ENCODE results near the gene FSIP1. TPM values are rescaled to one million over a fixed set of nuclear protein-coding genes. Genes with fewer than 3 reads are reported as not detected.

Gene FSIP1
- total RNA-seq, 2 experiments from 2014 or later = 0.51 to 0.61 TPM

- POLR2A ChIA-PET = no interaction called here
- CTCF ChIA-PET = no interaction called here
These were observed 190.1 kb downstream of the FSIP1 start for GRCh38 chr15:39592500-39592899.

- POLR2A ChIA-PET = no interaction called here
- CTCF ChIA-PET = interaction anchor here (0.7 kb wide), 1 partner anchor 165 kb away, joined by 3 read pairs; no protein-coding TSS in a partner anchor
These were observed 190.7 kb downstream of the FSIP1 start for GRCh38 chr15:39591896-39592315.

- ChIA-PET CTCF (interaction anchor here (0.7 kb wide), 1 partner anchor 165 kb away, joined by 3 read pairs; no protein-coding TSS in a partner anchor), POLR2A (no interaction called here)
These were observed 191.3 kb downstream of the FSIP1 start for GRCh38 chr15:39591141-39591895.

- ChIA-PET POLR2A (no interaction called here), CTCF (no interaction called here)
These were observed 192.6 kb downstream of the FSIP1 start for GRCh38 chr15:39589815-39590644.

- ChIA-PET CTCF (no interaction called here), POLR2A (no interaction called here)
These were observed 193.3 kb downstream of the FSIP1 start for GRCh38 chr15:39589193-39589814.

- ChIA-PET CTCF (no interaction called here), POLR2A (no interaction called here)
These were observed 194.0 kb downstream of the FSIP1 start for GRCh38 chr15:39588531-39589192.

GRCh38 chr15:39587731-39588530, 194.7 kb downstream of the FSIP1 start:
- POLR2A ChIA-PET = interaction anchor here (0.7 kb wide), 1 partner anchor 314 kb away, joined by 3 read pairs; no protein-coding TSS in a partner anchor
- CTCF ChIA-PET = interaction anchor here (0.9 kb wide), 1 partner anchor 35 kb away, joined by 3 read pairs; no protein-coding TSS in a partner anchor

- CTCF ChIA-PET = interaction anchor here (0.9 to 1.3 kb wide), 2 partner anchors 36 to 170 kb away, joined by 3 read pairs; no protein-coding TSS in a partner anchor
- POLR2A ChIA-PET = no interaction called here
These were observed 195.4 kb downstream of the FSIP1 start for GRCh38 chr15:39587096-39587721.

- ChIA-PET CTCF (interaction anchor here (0.9 to 1.3 kb wide), 2 partner anchors 37 to 170 kb away, joined by 3 read pairs; no protein-coding TSS in a partner anchor), POLR2A (no interaction called here)
These were observed 196.1 kb downstream of the FSIP1 start for GRCh38 chr15:39586387-39587095.

- CTCF ChIA-PET = interaction anchor here (1.3 kb wide), 1 partner anchor 171 kb away, joined by 3 read pairs; no protein-coding TSS in a partner anchor
- POLR2A ChIA-PET = no interaction called here
These were observed 196.8 kb downstream of the FSIP1 start for GRCh38 chr15:39585871-39586301.

GRCh38 chr15:39585389-39585841, 197.2 kb downstream of the FSIP1 start:
- ChIA-PET CTCF (no interaction called here), POLR2A (no interaction called here)

- CTCF ChIA-PET = interaction anchor here (1.9 kb wide), 1 partner anchor 171 kb away, joined by 5 read pairs; no protein-coding TSS in a partner anchor
- POLR2A ChIA-PET = no interaction called here
These were observed 197.8 kb downstream of the FSIP1 start for GRCh38 chr15:39584662-39585388.

- ChIA-PET CTCF (interaction anchor here (1.9 kb wide), 1 partner anchor 172 kb away, joined by 5 read pairs; no protein-coding TSS in a partner anchor), POLR2A (no interaction called here)
These were observed 198.4 kb downstream of the FSIP1 start for GRCh38 chr15:39584266-39584659.

- CTCF ChIA-PET = interaction anchor here (0.5 to 1.9 kb wide), 2 partner anchors 48 to 172 kb away, joined by 3 to 5 read pairs; no protein-coding TSS in a partner anchor
- POLR2A ChIA-PET = no interaction called here
These were observed 198.9 kb downstream of the FSIP1 start for GRCh38 chr15:39583596-39584265.

- CTCF ChIA-PET = interaction anchor here (1.9 kb wide), 1 partner anchor 173 kb away, joined by 5 read pairs; no protein-coding TSS in a partner anchor
- POLR2A ChIA-PET = no interaction called here
These were observed 199.6 kb downstream of the FSIP1 start for GRCh38 chr15:39582977-39583595.
